Right hindlimb (tissue), 1 donor: ENCODE results near the gene ODAD2.

ENCODE experiments used
- DNase-seq: peaks from one replicate; pipeline ENCODE4 v3.0.0-alpha.2; 2018

Gene ODAD2

GRCh38 chr10:27833792-27834191, 165.1 kb downstream of the ODAD2 start:
- no peak for DNase-seq

- DNase-seq, result peak; percentile 39
Measured at GRCh38 chr10:27832826-27833225, 166.1 kb downstream of the ODAD2 start.

GRCh38 chr10:27826369-27826768, 172.5 kb downstream of the ODAD2 start:
- no peak for DNase-seq

GRCh38 chr10:27822301-27822700, 176.6 kb downstream of the ODAD2 start:
- no peak for DNase-seq

GRCh38 chr10:27820637-27821036, 178.2 kb downstream of the ODAD2 start:
- no peak for DNase-seq

DNA sequence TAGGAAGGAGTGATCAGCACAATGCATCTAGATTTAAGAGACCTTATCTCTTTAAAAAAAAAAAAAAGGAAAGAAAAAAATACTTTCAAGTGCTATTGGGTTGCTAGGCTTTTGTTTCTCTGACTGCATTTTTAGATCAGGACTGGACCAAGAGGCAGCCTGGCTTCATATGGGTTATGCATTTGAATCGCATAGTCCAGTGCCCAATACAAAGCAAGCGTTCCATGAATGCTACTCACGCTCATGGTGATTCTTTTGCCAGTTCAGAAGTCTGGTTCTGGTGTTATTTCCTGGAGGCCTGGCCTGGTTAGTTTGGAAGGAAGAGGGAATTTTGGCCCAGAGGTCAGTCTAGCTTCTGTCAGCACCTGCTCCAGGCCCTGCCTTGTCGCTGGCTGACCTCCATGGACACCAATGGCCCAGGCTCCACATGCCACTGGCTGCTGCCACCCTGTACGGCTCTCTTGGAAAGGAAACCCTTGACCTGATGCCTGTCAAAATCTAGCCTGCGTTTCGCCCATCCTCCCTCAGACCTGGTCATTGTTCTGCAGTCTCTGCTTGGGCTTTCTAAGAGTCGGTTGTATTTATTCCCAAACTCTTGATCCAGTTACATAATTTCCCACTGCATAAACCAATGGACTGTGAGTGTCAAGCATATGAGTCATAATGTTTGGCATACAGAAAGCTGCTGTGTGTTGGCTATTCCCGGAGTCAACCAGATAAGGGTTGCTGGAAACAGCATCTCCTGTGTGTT, 178.9 kb downstream of the ODAD2 start:
- no peak for DNase-seq

DNA sequence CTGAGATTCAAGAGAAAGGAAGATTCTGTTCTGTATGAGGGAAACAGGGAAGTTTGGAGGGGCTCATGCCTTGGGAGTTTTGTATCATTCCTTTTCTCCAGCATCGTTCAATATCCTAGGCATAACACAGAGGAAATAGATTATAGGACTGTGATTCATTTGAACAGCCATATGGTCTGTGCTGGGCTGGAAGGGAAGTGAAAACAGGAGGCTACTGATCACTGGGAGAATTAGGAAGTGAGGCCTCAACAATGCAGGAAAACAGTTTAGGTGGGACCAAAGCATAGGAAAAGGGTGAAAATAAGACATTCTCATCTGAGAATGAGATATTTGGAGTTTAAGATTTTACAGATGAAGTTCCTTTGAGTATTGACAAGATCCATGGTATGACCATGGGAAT, 182.6 kb downstream of the ODAD2 start:
- DNase-seq, result no peak

- DNase-seq, result no peak
Measured at GRCh38 chr10:27815846-27816245, 183.0 kb downstream of the ODAD2 start.

DNA sequence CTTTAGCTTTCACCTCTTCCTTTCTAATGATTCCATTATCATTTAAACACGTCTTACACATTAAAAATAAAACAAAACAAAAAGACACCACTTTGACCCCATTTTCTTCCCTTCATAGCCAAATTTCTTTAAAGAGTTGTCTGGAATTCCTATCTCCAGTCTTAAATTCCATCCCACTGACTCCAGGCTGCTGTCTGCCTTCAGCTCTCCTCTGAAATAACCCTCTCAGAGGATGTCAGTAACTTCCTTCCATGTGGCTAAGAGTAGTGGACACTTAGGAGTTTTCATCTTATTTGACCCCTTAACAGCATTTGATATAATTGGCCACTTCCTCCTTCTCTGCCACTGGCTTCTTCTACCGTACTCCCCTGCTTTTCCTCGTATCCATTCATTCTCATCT, 183.6 kb downstream of the ODAD2 start:
- DNase-seq, result no peak

DNA sequence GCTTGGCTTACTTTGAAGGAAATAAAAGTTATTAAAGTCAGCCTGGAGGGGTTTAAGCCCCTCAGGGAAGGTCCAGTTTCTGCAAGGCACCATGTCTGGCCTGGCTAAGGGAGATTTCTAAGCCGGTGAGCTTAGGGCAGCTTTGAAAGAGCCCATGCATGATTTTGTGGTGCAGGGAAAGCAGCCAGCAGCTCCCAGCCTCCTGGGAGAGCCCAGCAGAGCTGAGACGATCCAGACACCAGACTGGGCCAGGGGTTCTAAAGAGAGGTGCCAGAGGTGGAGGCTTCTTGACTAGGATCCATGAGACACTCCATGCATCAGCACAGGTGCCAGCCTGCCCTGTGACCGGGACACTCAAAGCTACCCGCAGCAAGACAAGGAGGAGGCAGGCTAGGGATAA, 193.7 kb downstream of the ODAD2 start:
- no peak for DNase-seq

DNA sequence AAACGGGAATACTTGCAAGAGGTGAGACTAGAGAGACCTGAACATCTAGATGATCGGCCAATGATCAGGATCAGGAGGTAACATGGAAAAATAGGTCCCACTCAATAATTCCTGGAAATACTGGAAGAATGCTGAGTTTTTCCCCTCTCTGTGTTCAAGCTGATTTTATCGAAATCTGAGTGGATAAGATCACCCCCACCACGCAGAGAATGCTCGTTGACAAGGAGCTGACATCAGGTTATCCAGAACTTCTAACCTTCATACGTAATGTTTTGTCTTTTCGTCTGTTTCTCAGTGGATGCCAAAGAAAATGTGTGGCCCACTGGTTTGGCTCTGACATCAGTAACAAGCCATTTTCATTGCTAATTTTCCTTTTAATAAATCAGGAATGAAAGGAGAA, 194.7 kb downstream of the ODAD2 start:
- no peak for DNase-seq

DNA sequence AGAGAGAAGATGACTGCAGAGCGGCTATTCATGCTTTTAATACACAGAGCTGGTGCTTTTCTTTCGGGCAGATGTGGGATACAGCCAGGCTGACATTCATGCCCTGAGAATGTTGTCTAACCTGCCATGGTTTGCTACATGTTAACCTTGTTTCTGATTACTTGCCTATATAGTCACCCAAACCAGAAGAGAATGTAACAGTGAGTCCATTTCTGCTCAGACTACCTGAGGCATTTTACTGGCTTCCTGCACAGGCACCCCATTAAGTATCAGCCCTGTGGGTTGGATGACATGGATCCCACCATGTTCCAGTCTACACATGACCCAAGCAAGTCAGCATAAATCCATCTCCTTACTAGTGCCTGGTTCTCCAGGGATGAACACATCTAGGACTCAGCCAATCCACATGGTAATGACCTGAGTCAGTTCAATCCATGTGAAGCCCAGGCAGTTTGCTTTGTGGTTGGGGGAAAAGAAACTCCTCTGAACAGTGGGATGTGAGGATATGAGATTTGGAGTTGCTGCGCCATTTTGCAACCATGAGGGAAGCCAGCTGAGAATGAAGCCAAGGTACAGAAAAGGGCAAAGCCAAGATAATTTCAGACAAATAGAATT, 197.6 kb downstream of the ODAD2 start:
- no peak for DNase-seq

- DNase-seq, result no peak
Measured at GRCh38 chr10:27799046-27799445, 199.8 kb downstream of the ODAD2 start.

- DNase-seq, result no peak
Measured at GRCh38 chr10:27794157-27794556, 204.7 kb downstream of the ODAD2 start.

DNA sequence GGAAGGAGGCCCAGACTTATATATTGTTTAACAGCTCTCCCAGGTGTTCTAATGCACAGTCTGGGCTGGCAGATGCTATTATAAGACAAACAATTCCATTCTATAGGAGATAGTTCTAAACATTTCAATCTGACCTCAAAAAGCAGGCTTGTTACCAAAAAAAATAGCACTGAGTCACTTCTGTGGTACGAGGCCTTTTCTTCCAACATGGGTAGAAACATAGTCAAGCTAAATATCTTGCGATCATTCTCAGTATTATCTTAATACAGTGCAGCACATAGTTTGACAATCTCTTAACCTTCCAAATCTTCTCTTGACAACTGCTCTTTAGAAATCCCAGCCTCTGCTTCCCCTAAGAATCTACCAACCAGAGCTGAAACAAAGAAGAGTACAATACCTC, 206.7 kb downstream of the ODAD2 start:
- no peak for DNase-seq

DNA sequence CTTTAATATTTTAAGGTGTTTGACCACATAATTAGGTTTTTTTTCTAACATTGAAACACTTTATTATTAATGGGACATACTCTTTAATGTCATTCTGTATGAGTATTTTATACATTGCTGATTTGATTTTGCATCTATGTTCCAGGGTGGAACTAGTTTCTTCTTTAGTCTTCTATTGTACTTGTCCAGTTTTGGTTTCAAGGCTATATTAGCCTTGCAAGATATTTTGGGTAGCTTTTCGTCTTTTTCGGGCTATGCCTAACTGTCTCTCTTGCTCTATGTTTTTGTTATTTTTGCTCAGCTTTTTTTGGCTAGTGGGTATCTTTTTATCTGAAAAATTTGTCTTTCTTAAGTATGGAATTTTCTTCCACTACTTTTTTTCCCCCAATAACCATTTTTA, 214.6 kb downstream of the ODAD2 start:
- DNase-seq, result no peak

- no peak for DNase-seq
Measured at GRCh38 chr10:27783660-27784059, 215.2 kb downstream of the ODAD2 start.

DNA sequence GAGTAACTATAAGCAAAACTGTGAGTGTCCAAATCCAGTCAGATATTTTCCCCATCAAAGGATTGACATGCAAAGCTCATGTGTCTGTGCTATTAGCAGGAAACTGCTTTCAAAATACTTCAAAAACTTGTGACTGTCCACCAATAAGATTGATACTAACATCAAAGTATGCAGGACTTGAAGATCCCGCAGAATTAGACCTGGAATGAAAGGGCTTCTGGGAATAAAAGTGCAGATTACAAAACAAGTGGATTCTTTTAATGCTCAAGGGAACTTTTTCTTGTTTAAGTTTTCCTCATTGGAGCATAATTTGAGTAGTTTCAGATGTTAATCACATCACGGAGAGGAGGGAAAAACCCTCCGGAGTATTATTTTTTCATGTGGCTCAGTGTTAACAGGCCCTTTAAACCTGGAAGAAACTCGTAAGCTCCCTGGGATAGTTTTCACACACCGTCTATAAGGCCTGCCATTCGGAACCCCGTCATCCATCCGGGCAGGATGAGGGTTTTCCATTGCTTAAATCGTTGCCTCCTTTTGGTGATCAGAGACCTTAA, 219.3 kb downstream of the ODAD2 start:
- no peak for DNase-seq

DNA sequence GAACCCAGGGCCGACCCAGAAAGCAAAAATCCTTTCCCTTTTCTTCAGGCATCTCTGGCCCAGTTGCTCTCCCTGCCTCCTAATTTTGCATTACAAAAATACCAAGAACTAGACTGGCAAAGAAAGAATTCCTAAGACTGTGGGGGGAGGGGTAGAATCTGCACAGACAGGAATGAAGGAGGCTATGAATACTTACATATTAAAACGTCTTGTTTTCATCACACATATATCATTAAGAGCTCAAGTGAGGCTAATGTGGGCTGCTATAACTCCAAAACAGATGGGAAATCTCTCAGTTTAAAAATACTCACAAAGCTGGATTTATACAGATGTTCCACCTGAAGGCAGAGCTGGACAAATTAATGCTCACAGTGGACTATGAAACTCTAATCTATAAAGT, 224.0 kb downstream of the ODAD2 start:
- no peak for DNase-seq

GRCh38 chr10:27771231-27771630, 227.6 kb downstream of the ODAD2 start:
- no peak for DNase-seq

- no peak for DNase-seq
Measured at GRCh38 chr10:27770181-27770580, 228.7 kb downstream of the ODAD2 start.
